Measurements from ENCODE around the gene BST1. TPM values are rescaled to one million over a fixed set of nuclear protein-coding genes. Genes with fewer than 3 reads are reported as not detected.

BST1 gene
- polyA plus RNA-seq, 3 donors: 140 to 297 (median 266) TPM

- Histone ChIP-seq H3K4me2 (replicated peaks; ENCODE audit: extremely low read depth, low read length, poor library complexity, severe bottlenecking) (no peak overlapping the region), H4K20me1 (ENCODE audit: insufficient read depth, low read length) (no peaks in the 10 kb centered on the region), H3K27ac (ENCODE audit: low read depth in 1 of 2, low read length in 2 of 2) (no peak overlapping the region), H3K4me3 (replicated peaks in 1 of 3; ENCODE audit: low read depth in 2 of 3, low read length in 3 of 3) (no peak overlapping the region), H3K79me2 (ENCODE audit: insufficient read depth, low read length) (no peaks in the 10 kb centered on the region), H3K27me3 (ENCODE audit: control insufficient read depth in 2 of 2, insufficient read depth in 2 of 2, low read length in 2 of 2) (no peaks in the 10 kb centered on the region), H3K4me1 (ENCODE audit: control insufficient read depth in 1 of 2, insufficient read depth in 2 of 2, low read length in 2 of 2) (peaks cover 14 to 20% of the 10 kb centered on the region in 2 donors), H2AFZ (ENCODE audit: insufficient read depth, low read depth, low read length, poor library complexity, severe bottlenecking) (no peak overlapping the region), H3K9ac (ENCODE audit: insufficient read depth, low read length, poor library complexity, severe bottlenecking) (no peak overlapping the region), H3K36me3 (replicated peaks in 1 of 2; ENCODE audit: control insufficient read depth in 1 of 2, insufficient read depth in 2 of 2, low read length in 2 of 2) (peaks cover 2 to 13% of the 10 kb centered on the region in 2 donors), H3K9me3 (replicated peaks in 1 of 2; ENCODE audit: control insufficient read depth in 1 of 2, insufficient read depth in 1 of 2, low read length in 2 of 2) (no peaks in the 10 kb centered on the region)
- no CpG with 5 or more reads among the region's 2 CpGs for WGBS (ENCODE audit: insufficient coverage)
- Mint-ChIP-seq H3K4me1 (peaks cover 25% of the 10 kb centered on the region), H3K36me3 (peaks cover 40 to 48% of the 10 kb centered on the region in 2 donors), H3K27me3 (ENCODE audit: low read depth in 3 of 3) (peaks cover 0 to 3% (median 2%) of the 10 kb centered on the region in 3 donors), H3K9me3 (peaks cover 0 to 8% (median 5%) of the 10 kb centered on the region in 7 donors), H3K27ac (no peak overlapping the region), H3K4me3 (no peak overlapping the region)
- no peak for DNase-seq
- no peak for TF ChIP-seq CTCF (IDR thresholded peaks at IDR 0.05)
- intact Hi-C loops (cut with micrococcal nuclease): no loop called here
Measured at GRCh38 chr4:15751153-15751552, 48.3 kb downstream of the BST1 start.

DNA sequence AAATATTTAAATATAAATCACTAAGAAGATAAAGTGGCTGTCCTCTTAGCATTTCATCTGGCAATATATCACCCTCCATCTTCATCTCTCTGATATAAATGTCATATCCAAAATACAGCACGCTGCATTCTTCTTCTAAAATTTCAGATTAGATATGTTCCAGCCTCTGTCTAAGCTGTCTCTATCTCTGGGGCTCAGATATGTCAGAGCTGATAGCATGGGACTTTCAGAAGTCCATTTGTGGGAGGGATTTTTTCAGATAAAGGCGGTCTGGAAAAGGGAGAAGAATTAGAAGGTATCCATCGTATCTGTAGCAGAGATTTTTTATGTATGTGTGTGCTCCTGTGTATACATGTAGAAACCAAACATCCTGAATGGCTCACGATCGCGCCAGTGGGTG, 50.2 kb downstream of the BST1 start:
- Mint-ChIP-seq H3K27ac (no peak overlapping the region), H3K4me3 (no peak overlapping the region)
- intact Hi-C loops (cut with micrococcal nuclease): no loop called here

More for the DNA sequence above, 50.2 kb downstream of the BST1 start:
- H2AFZ ChIP-seq (ENCODE audit: insufficient read depth, low read depth, low read length, poor library complexity, severe bottlenecking): no peak overlapping the region
- peaks cover 2 to 15% of the 10 kb centered on the region in 2 donors for H3K36me3 ChIP-seq (replicated peaks in 1 of 2; ENCODE audit: control insufficient read depth in 1 of 2, insufficient read depth in 2 of 2, low read length in 2 of 2)
- DNase-seq: no peak
- H3K4me2 ChIP-seq (replicated peaks; ENCODE audit: extremely low read depth, low read length, poor library complexity, severe bottlenecking): no peak overlapping the region
- Mint-ChIP-seq H3K9me3 (peaks cover 0 to 5% (median 0%) of the 10 kb centered on the region in 7 donors), H3K36me3 (peaks cover 40 to 43% of the 10 kb centered on the region in 2 donors), H3K27me3 (ENCODE audit: low read depth in 3 of 3) (peaks cover 0 to 5% (median 3%) of the 10 kb centered on the region in 3 donors), H3K4me1 (peaks cover 36% of the 10 kb centered on the region)
- 100% methylated on average over 1 of the region's 6 CpGs for WGBS (ENCODE audit: insufficient coverage)
- no peak overlapping the region for H3K4me3 ChIP-seq (replicated peaks in 1 of 3; ENCODE audit: low read depth in 2 of 3, low read length in 3 of 3)
- H3K4me1 ChIP-seq (ENCODE audit: control insufficient read depth in 1 of 2, insufficient read depth in 2 of 2, low read length in 2 of 2): peaks cover 26 to 33% of the 10 kb centered on the region in 2 donors
- no peak overlapping the region for H3K9ac ChIP-seq (ENCODE audit: insufficient read depth, low read length, poor library complexity, severe bottlenecking)
- H3K79me2 ChIP-seq (ENCODE audit: insufficient read depth, low read length): no peaks in the 10 kb centered on the region
- H3K9me3 ChIP-seq (replicated peaks in 1 of 2; ENCODE audit: control insufficient read depth in 1 of 2, insufficient read depth in 1 of 2, low read length in 2 of 2): no peaks in the 10 kb centered on the region
- H3K27me3 ChIP-seq (ENCODE audit: control insufficient read depth in 2 of 2, insufficient read depth in 2 of 2, low read length in 2 of 2): no peaks in the 10 kb centered on the region
- no peaks in the 10 kb centered on the region for H4K20me1 ChIP-seq (ENCODE audit: insufficient read depth, low read length)
- no peak overlapping the region for H3K27ac ChIP-seq (ENCODE audit: low read depth in 1 of 2, low read length in 2 of 2)
- TF ChIP-seq CTCF (IDR thresholded peaks at IDR 0.05): no peak
